Astrocyte (in vitro differentiated cells and primary cell): ENCODE results near the gene DPH1. TPM values are rescaled to one million over a fixed set of nuclear protein-coding genes. Genes with fewer than 3 reads are reported as not detected.

Experiments used
- DNase-seq: peaks from one replicate; pipeline ENCODE4 v3.0.0-alpha.2; 2010; ENCODE audit warnings: low read depth
- FAIRE-seq: peaks from 2 replicates; lab custom pipeline; 2011; peaks lifted over from hg19 to GRCh38; lab: Jason Lieb, UNC
- H2AFZ ChIP-seq: 2 replicates; pipeline ENCODE4 v1.6.0; 2012; ENCODE audit warnings: low read depth, low read length, inconsistent platforms
- H3K27ac ChIP-seq: 2 replicates; pipeline ENCODE4 v1.5.1; 2011; ENCODE audit warnings: low read depth, low read length, inconsistent platforms
- H3K27me3 ChIP-seq: 2 replicates; pipeline ENCODE4 v1.6.0; 2011; ENCODE audit warnings: low read length, inconsistent platforms; ENCODE audit not compliant: insufficient read depth
- H3K36me3 ChIP-seq: 2 replicates; pipeline ENCODE4 v1.5.1; 2011; ENCODE audit warnings: low read length, inconsistent platforms; ENCODE audit not compliant: insufficient read depth
- H3K4me1 ChIP-seq: 2 replicates; pipeline ENCODE4 v1.5.1; 2011; ENCODE audit warnings: low read length, inconsistent platforms; ENCODE audit not compliant: insufficient read depth
- H3K4me2 ChIP-seq: 2 replicates; pipeline ENCODE4 v1.6.0; 2012; ENCODE audit warnings: low read length, inconsistent platforms
- H3K4me3 ChIP-seq: 2 replicates; pipeline ENCODE4 v1.5.1; 2011; ENCODE audit warnings: low read depth, mild to moderate bottlenecking, low read length, inconsistent platforms; ENCODE audit not compliant: insufficient read depth
- H3K79me2 ChIP-seq: 2 replicates; pipeline ENCODE4 v1.6.0; 2012; ENCODE audit warnings: mild to moderate bottlenecking, low read length, inconsistent platforms; ENCODE audit not compliant: insufficient read depth
- H3K9ac ChIP-seq: 2 replicates; pipeline ENCODE4 v1.6.0; 2012; ENCODE audit warnings: mild to moderate bottlenecking, low read length, inconsistent platforms
- H3K9me3 ChIP-seq: 2 replicates; pipeline ENCODE4 v1.5.1; 2012; ENCODE audit warnings: low read depth, mild to moderate bottlenecking, low read length, inconsistent platforms; ENCODE audit not compliant: insufficient read depth
- H4K20me1 ChIP-seq: 2 replicates; pipeline ENCODE4 v1.6.0; 2012; ENCODE audit warnings: low read length, inconsistent platforms; ENCODE audit not compliant: insufficient read depth
- H3K27ac Mint-ChIP-seq: one replicate; pipeline ENCODE4 v1.8.0; 2021; ENCODE audit warnings: mild to moderate bottlenecking, mixed read lengths; ENCODE audit not compliant: unreplicated experiment
- H3K27me3 Mint-ChIP-seq: one replicate; pipeline ENCODE4 v1.8.0; 2021; ENCODE audit warnings: low read depth, mixed read lengths; ENCODE audit not compliant: unreplicated experiment
- H3K36me3 Mint-ChIP-seq: one replicate; pipeline ENCODE4 v1.8.0; 2021; ENCODE audit warnings: low read depth, mixed read lengths; ENCODE audit not compliant: unreplicated experiment
- H3K4me1 Mint-ChIP-seq: one replicate; pipeline ENCODE4 v1.8.0; 2021; ENCODE audit warnings: low read depth, mixed read lengths; ENCODE audit not compliant: unreplicated experiment
- H3K4me3 Mint-ChIP-seq: one replicate; pipeline ENCODE4 v1.8.0; 2021; ENCODE audit warnings: mild to moderate bottlenecking, moderate library complexity, mixed read lengths; ENCODE audit not compliant: unreplicated experiment
- H3K9me3 Mint-ChIP-seq: one replicate; pipeline ENCODE4 v1.8.0; 2021; ENCODE audit warnings: mild to moderate bottlenecking, mixed read lengths; ENCODE audit not compliant: unreplicated experiment
- EZH2 ChIP-seq: IDR thresholded peaks from 2 replicates; pipeline ENCODE4 v1.6.1; 2012; ENCODE audit warnings: mild to moderate bottlenecking, low read length, inconsistent platforms; ENCODE audit not compliant: insufficient read depth
- total RNA-seq: library from RNA; stranded (reverse); gene quantifications from 2 replicates; pipeline ENCODE4 v1.2.1, GENCODE V29; 2021
- TF ChIP-seq, protein P1 (sequence below): IDR thresholded peaks from 2 replicates; pipeline ENCODE4 v1.5.1; 2011; ENCODE audit warnings: low read depth, mild to moderate bottlenecking, inconsistent platforms, low read length, moderate library complexity; ENCODE audit not compliant: insufficient read depth

DPH1 gene
- total RNA-seq, 1 donor from 2014 or later, result 25.8 TPM

GRCh38 chr17:2008332-2009126, 21.4 kb upstream of the DPH1 start:
- no peaks in the 10 kb centered on the region for H3K36me3 ChIP-seq
- no peak for FAIRE-seq

GRCh38 chr17:2009737-2010136, 20.2 kb upstream of the DPH1 start:
- Histone ChIP-seq H3K27me3 (no peaks in the 10 kb centered on the region), H3K4me3 (no peak overlapping the region), H4K20me1 (no peaks in the 10 kb centered on the region), H3K27ac (no peak overlapping the region), H3K4me1 (peaks cover 11% of the 10 kb centered on the region), H3K79me2 (no peaks in the 10 kb centered on the region), H3K9ac (no peak overlapping the region), H3K4me2 (no peak overlapping the region), H2AFZ (no peak overlapping the region), H3K9me3 (no peaks in the 10 kb centered on the region), H3K36me3 (no peaks in the 10 kb centered on the region)
- Mint-ChIP-seq H3K9me3 (peaks cover 8% of the 10 kb centered on the region), H3K4me3 (no peak overlapping the region), H3K27me3 (peaks cover 11% of the 10 kb centered on the region), H3K4me1 (peaks cover 9% of the 10 kb centered on the region), H3K36me3 (peaks cover 2% of the 10 kb centered on the region), H3K27ac (no peak overlapping the region)
- FAIRE-seq, result no peak
- TF ChIP-seq EZH2, result no peak
- TF ChIP-seq, protein P1, sequence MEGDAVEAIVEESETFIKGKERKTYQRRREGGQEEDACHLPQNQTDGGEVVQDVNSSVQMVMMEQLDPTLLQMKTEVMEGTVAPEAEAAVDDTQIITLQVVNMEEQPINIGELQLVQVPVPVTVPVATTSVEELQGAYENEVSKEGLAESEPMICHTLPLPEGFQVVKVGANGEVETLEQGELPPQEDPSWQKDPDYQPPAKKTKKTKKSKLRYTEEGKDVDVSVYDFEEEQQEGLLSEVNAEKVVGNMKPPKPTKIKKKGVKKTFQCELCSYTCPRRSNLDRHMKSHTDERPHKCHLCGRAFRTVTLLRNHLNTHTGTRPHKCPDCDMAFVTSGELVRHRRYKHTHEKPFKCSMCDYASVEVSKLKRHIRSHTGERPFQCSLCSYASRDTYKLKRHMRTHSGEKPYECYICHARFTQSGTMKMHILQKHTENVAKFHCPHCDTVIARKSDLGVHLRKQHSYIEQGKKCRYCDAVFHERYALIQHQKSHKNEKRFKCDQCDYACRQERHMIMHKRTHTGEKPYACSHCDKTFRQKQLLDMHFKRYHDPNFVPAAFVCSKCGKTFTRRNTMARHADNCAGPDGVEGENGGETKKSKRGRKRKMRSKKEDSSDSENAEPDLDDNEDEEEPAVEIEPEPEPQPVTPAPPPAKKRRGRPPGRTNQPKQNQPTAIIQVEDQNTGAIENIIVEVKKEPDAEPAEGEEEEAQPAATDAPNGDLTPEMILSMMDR, result no peak
- no peak for DNase-seq

More at GRCh38 chr17:2008332-2009126, 21.4 kb upstream of the DPH1 start:
- no peak overlapping the region for H3K4me2 ChIP-seq
- Mint-ChIP-seq H3K4me3 (no peak overlapping the region), H3K27ac (no peak overlapping the region), H3K9me3 (peaks cover 8% of the 10 kb centered on the region), H3K4me1 (peaks cover 9% of the 10 kb centered on the region), H3K36me3 (peaks cover 2% of the 10 kb centered on the region), H3K27me3 (peaks cover 2% of the 10 kb centered on the region)
- no peaks in the 10 kb centered on the region for H3K79me2 ChIP-seq
- H3K4me1 ChIP-seq, result peaks cover 11% of the 10 kb centered on the region
- no peaks in the 10 kb centered on the region for H3K9me3 ChIP-seq
- no peak overlapping the region for H2AFZ ChIP-seq
- no peak for DNase-seq
- H3K9ac ChIP-seq, result no peak overlapping the region
- TF ChIP-seq, protein P1, result no peak
- no peak for TF ChIP-seq EZH2
- H4K20me1 ChIP-seq, result no peaks in the 10 kb centered on the region
- H3K27me3 ChIP-seq, result no peaks in the 10 kb centered on the region
- no peak overlapping the region for H3K4me3 ChIP-seq
- no peak overlapping the region for H3K27ac ChIP-seq
